HepG2 (cell line): ENCODE measurements around the gene CCER1. TPM values are rescaled to one million over a fixed set of nuclear protein-coding genes. Genes with fewer than 3 reads are reported as not detected.

Source experiments
- ATAC-seq: fragments of 200-7000 bp; cut with Tn5 transposase; 3 replicates; pipeline ENCODE4 v1.9.1; 2020; ENCODE audit warnings: mild to moderate bottlenecking, moderate library complexity
- BruUV-seq: library from RNA; stranded (reverse); fragments of 400-500 nt; replicated peaks from 2 replicates; lab custom pipeline; 2021; lab: Mats Ljungman, UMichigan
- CTCF ChIA-PET: fragments of 300-600 bp; formaldehyde crosslinking; extraction: SDS; loops from one replicate; lab custom pipeline; 2021; ENCODE audit warnings: low total read pairs, inconsistent platforms, low intra/inter-chr PET ratio; lab: Yijun Ruan, JAX
- POLR2A ChIA-PET: fragments of 350-600 bp; sonication (Branson Sonifier 250); formaldehyde crosslinking; loops from one replicate; lab custom pipeline; 2020; ENCODE audit warnings: antibody characterized with exemption, inconsistent platforms; lab: Yijun Ruan, JAX
- DNase-seq: peaks from one replicate; pipeline ENCODE4 v3.0.0-alpha.2; 2015; ENCODE audit warnings: low spot score
- FAIRE-seq: peaks from 3 replicates; lab custom pipeline; 2011; peaks lifted over from hg19 to GRCh38; lab: Jason Lieb, UNC
- H2AFZ ChIP-seq: one replicate; pipeline ENCODE4 v1.6.1; 2011; ENCODE audit warnings: low read length, inconsistent platforms
- H3K27ac ChIP-seq: fragments of 300-600 bp; 3 replicates; pipeline ENCODE4 v1.8.0; 2011; ENCODE audit warnings: mixed run types, mild to moderate bottlenecking, mixed read lengths, low read length, inconsistent platforms; ENCODE audit not compliant: insufficient read depth; ENCODE audit errors: extremely low read length
- H3K27me3 ChIP-seq, 2 experiments: fragments of 200-600 bp in 1 of 2; 2 replicates in 1 of 2; 3 replicates in 1 of 2; pipeline versions ENCODE4 v1.6.0 to v1.8.0; 2011; ENCODE audit warnings: low read length in 2 of 2, mild to moderate bottlenecking in 2 of 2, moderate library complexity in 2 of 2, inconsistent platforms in 1 of 2; ENCODE audit not compliant: insufficient read depth in 2 of 2, control insufficient read depth in 1 of 2
- H3K36me3 ChIP-seq, 2 experiments: fragments of 200-600 bp in 1 of 2; replicated peaks in 1 of 2; 2 replicates in 1 of 2; 3 replicates in 1 of 2; pipeline versions ENCODE4 v1.5.1 to v1.8.0; 2011; ENCODE audit warnings: low read length in 2 of 2, inconsistent platforms in 1 of 2; ENCODE audit not compliant: insufficient read depth in 2 of 2, control insufficient read depth in 1 of 2
- H3K4me1 ChIP-seq: 2 replicates; pipeline ENCODE4 v1.5.1; 2012; ENCODE audit warnings: low read length, inconsistent platforms; ENCODE audit not compliant: insufficient read depth
- H3K4me2 ChIP-seq: 2 replicates; pipeline ENCODE4 v1.6.0; 2011; ENCODE audit warnings: low read depth, low read length, inconsistent platforms
- H3K4me3 ChIP-seq, 3 experiments: fragments of 200-600 bp in 1 of 3; sonication (generic), shearing (Covaris generic) in 1 of 3; replicated peaks in 1 of 3; 2 replicates each; pipeline ENCODE4 v1.5.1; 2011 to 2016; ENCODE audit warnings: low read length in 3 of 3, inconsistent platforms in 2 of 3, low read depth in 2 of 3, mild to moderate bottlenecking in 2 of 3, control low read depth in 1 of 3, mixed read lengths in 1 of 3; ENCODE audit not compliant: insufficient read depth in 1 of 3
- H3K79me2 ChIP-seq: one replicate; pipeline ENCODE4 v1.6.1; 2011; ENCODE audit warnings: low read length, inconsistent platforms; ENCODE audit not compliant: insufficient read depth
- H3K9ac ChIP-seq: 2 replicates; pipeline ENCODE4 v1.6.0; 2011; ENCODE audit warnings: mild to moderate bottlenecking, low read depth, low read length, inconsistent platforms; ENCODE audit not compliant: insufficient read depth
- H3K9me3 ChIP-seq: 2 replicates; pipeline ENCODE4 v1.5.1; 2012; ENCODE audit warnings: mild to moderate bottlenecking, low read length
- H4K20me1 ChIP-seq: 2 replicates; pipeline ENCODE4 v1.6.0; 2011; ENCODE audit warnings: inconsistent platforms, mild to moderate bottlenecking, low read length, moderate library complexity; ENCODE audit not compliant: insufficient read depth
- ARNT ChIP-seq: fragments of 450-650 bp; IDR thresholded peaks from 2 replicates; pipeline ENCODE4 v1.6.1; 2017
- ASH2L ChIP-seq: fragments of 300-600, 200-600 bp; sonication (generic); IDR thresholded peaks from 2 replicates; pipeline ENCODE4 v1.7.0; 2017; ENCODE audit warnings: low read depth, mild to moderate bottlenecking, moderate library complexity, mixed read lengths, low read length; ENCODE audit not compliant: insufficient read length
- FOXC1 ChIP-seq: sonication (generic); formaldehyde crosslinking; IDR thresholded peaks from 2 replicates; pipeline ENCODE4 v1.8.0; 2022; ENCODE audit warnings: mild to moderate bottlenecking, missing genetic modification reagents, borderline replicate concordance
- GLI4 ChIP-seq: sonication (generic); formaldehyde crosslinking; IDR thresholded peaks from 2 replicates; pipeline ENCODE4 v1.5.1; 2020; ENCODE audit warnings: missing genetic modification reagents, mild to moderate bottlenecking, moderate library complexity, borderline replicate concordance
- HOXA3 ChIP-seq: sonication (generic); formaldehyde crosslinking; IDR thresholded peaks from 2 replicates; pipeline ENCODE4 v1.5.0; 2020; ENCODE audit warnings: missing genetic modification reagents
- JUND ChIP-seq: sonication (generic); formaldehyde crosslinking; IDR thresholded peaks from 2 replicates; pipeline ENCODE4 v1.8.0; 2022; ENCODE audit warnings: mild to moderate bottlenecking, missing genetic modification reagents
- SNRNP70 ChIP-seq: fragments of 200-400 bp; formaldehyde crosslinking; IDR thresholded peaks from 2 replicates; pipeline ENCODE4 v1.6.1; 2017; ENCODE audit warnings: mild to moderate bottlenecking, low read depth, low read length, moderate library complexity
- SRY ChIP-seq: sonication (generic); formaldehyde crosslinking; IDR thresholded peaks from 2 replicates; pipeline ENCODE4 v1.8.0; 2022; ENCODE audit warnings: mild to moderate bottlenecking, missing genetic modification reagents
- ZNF383 ChIP-seq: sonication (generic); formaldehyde crosslinking; IDR thresholded peaks from 2 replicates; pipeline ENCODE4 v1.4.0; 2020; ENCODE audit warnings: missing genetic modification reagents, mild to moderate bottlenecking, borderline replicate concordance
- whole genome bisulfite sequencing: methylation state at CpG from one replicate; pipeline ENCODE4 v1.1.6; 2017; ENCODE audit warnings: low lambda C conversion rate; 5-methylcytosine and 5-hydroxymethylcytosine counted together
- in situ Hi-C: cut with HindIII; loops from 2 replicates; pipeline ENCODE4 v1.10.0; 2017; ENCODE audit warnings: low pct_unique_long_range_greater_than_20kb; ENCODE audit not compliant: extremely low pct_ligation_motif_present
- intact Hi-C: fragments of 100-400 bp; cut with micrococcal nuclease; formaldehyde crosslinking; loops from one replicate; pipeline ENCODE4 v1.10.0; 2022; ENCODE audit not compliant: unreplicated experiment
- polyA plus RNA-seq, 8 experiments: library from polyadenylated mRNA; depleted of rRNA in 3 of 8; stranded (reverse) in 7 of 8; unstranded in 1 of 8; fragments of >200 nt; fragmentation: Illumina TruSeq in 4 of 8; extraction: Trizol in 4 of 8; gene quantifications; 2 replicates each; pipeline versions ENCODE4 v1.2.1 to v1.2.3, GENCODE V29; 2011 to 2016; ENCODE audit warnings: low read depth in 4 of 8, missing spikeins in 1 of 8, mixed read lengths in 1 of 8; ENCODE audit not compliant: insufficient read depth in 1 of 8
- total RNA-seq, 5 experiments: library from RNA; depleted of rRNA; stranded (reverse); fragments of >200 nt; fragmentation: Illumina TruSeq; extraction: Trizol; gene quantifications; 2 replicates each; pipeline ENCODE4 v1.2.3, GENCODE V29; 2016; ENCODE audit warnings: low read depth in 1 of 5
- TF ChIP-seq, protein P1 (sequence below): sonication (generic); formaldehyde crosslinking; IDR thresholded peaks from 2 replicates; pipeline ENCODE4 v1.5.0; 2020; ENCODE audit warnings: mild to moderate bottlenecking, missing genetic modification reagents, borderline replicate concordance
- TF ChIP-seq, protein P2 (sequence below): sonication (generic); formaldehyde crosslinking; IDR thresholded peaks from 2 replicates; pipeline ENCODE4 v1.5.0; 2020; ENCODE audit warnings: mild to moderate bottlenecking, low read depth, missing genetic modification reagents, borderline replicate concordance
- TF ChIP-seq, protein P3 (sequence below): sonication (generic); formaldehyde crosslinking; IDR thresholded peaks from 2 replicates; pipeline ENCODE4 v1.4.0; 2020; ENCODE audit warnings: missing genetic modification reagents

The CCER1 gene
- total and polyA plus RNA-seq, 2 of the 13 experiments (the other 11 are each of a cell fraction or from before 2014, with no cell fraction given): not detected

DNA sequence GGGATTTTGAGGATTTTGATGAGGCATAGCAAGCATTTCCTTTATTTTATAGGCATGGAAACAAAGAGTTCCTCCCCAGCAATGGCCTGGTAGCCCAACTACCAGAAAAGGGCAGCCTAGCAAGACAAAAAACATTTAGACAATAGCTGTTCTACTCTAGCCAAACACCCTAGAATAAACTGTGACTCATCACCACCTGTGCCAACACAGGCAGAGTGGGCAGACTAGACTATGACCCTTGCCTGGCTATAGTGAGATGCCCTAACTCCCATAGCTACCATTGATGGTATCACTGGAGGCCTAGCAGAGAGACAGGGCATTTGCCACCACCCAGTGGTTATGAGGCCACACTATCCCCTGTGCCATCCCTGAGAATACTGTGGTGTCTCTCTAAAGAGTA, 15.5 kb upstream of the CCER1 start (continued):
- TF ChIP-seq FOXC1 (CRISPR knock-in tag) (no peak), SNRNP70 (no peak)
- TF ChIP-seq, protein P1, sequence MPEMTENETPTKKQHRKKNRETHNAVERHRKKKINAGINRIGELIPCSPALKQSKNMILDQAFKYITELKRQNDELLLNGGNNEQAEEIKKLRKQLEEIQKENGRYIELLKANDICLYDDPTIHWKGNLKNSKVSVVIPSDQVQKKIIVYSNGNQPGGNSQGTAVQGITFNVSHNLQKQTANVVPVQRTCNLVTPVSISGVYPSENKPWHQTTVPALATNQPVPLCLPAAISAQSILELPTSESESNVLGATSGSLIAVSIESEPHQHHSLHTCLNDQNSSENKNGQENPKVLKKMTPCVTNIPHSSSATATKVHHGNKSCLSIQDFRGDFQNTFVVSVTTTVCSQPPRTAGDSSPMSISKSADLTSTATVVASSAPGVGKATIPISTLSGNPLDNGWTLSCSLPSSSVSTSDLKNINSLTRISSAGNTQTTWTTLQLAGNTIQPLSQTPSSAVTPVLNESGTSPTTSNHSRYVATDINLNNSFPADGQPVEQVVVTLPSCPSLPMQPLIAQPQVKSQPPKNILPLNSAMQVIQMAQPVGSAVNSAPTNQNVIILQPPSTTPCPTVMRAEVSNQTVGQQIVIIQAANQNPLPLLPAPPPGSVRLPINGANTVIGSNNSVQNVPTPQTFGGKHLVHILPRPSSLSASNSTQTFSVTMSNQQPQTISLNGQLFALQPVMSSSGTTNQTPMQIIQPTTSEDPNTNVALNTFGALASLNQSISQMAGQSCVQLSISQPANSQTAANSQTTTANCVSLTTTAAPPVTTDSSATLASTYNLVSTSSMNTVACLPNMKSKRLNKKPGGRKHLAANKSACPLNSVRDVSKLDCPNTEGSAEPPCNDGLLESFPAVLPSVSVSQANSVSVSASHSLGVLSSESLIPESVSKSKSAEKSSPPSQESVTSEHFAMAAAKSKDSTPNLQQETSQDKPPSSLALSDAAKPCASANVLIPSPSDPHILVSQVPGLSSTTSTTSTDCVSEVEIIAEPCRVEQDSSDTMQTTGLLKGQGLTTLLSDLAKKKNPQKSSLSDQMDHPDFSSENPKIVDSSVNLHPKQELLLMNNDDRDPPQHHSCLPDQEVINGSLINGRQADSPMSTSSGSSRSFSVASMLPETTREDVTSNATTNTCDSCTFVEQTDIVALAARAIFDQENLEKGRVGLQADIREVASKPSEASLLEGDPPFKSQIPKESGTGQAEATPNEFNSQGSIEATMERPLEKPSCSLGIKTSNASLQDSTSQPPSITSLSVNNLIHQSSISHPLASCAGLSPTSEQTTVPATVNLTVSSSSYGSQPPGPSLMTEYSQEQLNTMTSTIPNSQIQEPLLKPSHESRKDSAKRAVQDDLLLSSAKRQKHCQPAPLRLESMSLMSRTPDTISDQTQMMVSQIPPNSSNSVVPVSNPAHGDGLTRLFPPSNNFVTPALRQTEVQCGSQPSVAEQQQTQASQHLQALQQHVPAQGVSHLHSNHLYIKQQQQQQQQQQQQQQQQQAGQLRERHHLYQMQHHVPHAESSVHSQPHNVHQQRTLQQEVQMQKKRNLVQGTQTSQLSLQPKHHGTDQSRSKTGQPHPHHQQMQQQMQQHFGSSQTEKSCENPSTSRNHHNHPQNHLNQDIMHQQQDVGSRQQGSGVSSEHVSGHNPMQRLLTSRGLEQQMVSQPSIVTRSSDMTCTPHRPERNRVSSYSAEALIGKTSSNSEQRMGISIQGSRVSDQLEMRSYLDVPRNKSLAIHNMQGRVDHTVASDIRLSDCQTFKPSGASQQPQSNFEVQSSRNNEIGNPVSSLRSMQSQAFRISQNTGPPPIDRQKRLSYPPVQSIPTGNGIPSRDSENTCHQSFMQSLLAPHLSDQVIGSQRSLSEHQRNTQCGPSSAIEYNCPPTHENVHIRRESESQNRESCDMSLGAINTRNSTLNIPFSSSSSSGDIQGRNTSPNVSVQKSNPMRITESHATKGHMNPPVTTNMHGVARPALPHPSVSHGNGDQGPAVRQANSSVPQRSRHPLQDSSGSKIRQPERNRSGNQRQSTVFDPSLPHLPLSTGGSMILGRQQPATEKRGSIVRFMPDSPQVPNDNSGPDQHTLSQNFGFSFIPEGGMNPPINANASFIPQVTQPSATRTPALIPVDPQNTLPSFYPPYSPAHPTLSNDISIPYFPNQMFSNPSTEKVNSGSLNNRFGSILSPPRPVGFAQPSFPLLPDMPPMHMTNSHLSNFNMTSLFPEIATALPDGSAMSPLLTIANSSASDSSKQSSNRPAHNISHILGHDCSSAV: no peak

DNA sequence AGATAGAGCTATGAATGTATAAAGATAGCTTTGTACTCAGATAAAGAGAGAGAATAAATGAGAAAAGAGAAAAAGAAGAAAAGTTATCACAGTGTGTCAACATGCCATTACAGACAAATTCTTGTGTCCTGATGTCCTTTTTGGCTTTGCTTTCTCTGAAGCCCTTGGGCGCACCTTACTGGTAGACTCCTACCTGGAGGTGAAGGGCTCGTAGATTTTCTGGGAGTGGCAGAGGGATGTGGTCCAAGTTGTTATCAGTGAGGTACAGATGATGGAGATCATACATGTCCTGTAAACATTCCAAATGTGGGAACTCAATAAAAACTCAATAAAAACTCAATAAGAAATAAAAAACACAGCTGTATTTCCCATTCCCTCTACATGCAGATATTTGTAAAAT, 14.9 kb upstream of the CCER1 start:
- WGBS: 0% methylated on average over 2 of the region's 2 CpGs
- TF ChIP-seq GLI4 (CRISPR knock-in tag): no peak
- no peak for TF ChIP-seq ZNF383
- TF ChIP-seq ASH2L: no peak
- TF ChIP-seq, protein P2, sequence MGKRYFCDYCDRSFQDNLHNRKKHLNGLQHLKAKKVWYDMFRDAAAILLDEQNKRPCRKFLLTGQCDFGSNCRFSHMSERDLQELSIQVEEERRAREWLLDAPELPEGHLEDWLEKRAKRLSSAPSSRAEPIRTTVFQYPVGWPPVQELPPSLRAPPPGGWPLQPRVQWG: no peak
- TF ChIP-seq JUND: no peak
- TF ChIP-seq, protein P3, sequence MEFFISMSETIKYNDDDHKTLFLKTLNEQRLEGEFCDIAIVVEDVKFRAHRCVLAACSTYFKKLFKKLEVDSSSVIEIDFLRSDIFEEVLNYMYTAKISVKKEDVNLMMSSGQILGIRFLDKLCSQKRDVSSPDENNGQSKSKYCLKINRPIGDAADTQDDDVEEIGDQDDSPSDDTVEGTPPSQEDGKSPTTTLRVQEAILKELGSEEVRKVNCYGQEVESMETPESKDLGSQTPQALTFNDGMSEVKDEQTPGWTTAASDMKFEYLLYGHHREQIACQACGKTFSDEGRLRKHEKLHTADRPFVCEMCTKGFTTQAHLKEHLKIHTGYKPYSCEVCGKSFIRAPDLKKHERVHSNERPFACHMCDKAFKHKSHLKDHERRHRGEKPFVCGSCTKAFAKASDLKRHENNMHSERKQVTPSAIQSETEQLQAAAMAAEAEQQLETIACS: no peak
- TF ChIP-seq HOXA3 (CRISPR knock-in tag): no peak
- no peak for TF ChIP-seq SRY (CRISPR knock-in tag)
- no peak for TF ChIP-seq ARNT

More for the DNA sequence above, 14.9 kb upstream of the CCER1 start:
- H2AFZ ChIP-seq: no peak overlapping the region
- H3K4me1 ChIP-seq: no peaks in the 10 kb centered on the region
- H3K79me2 ChIP-seq: no peaks in the 10 kb centered on the region
- no peaks in the 10 kb centered on the region for H3K9me3 ChIP-seq
- no peak overlapping the region for H3K4me3 ChIP-seq
- BruUV-seq: no TSS peak
- DNase-seq (no peak), FAIRE-seq (no peak), ATAC-seq (no peak)
- in situ Hi-C loops (loop anchor here (25.0 kb wide), 1 partner anchor 367 kb away; no protein-coding TSS in a partner anchor), intact Hi-C loops (no loop called here)
- no peaks in the 10 kb centered on the region for H3K36me3 ChIP-seq
- no peaks in the 10 kb centered on the region for H4K20me1 ChIP-seq
- no peak overlapping the region for H3K4me2 ChIP-seq
- POLR2A ChIA-PET: no interaction called here
- H3K27me3 ChIP-seq: no peaks in the 10 kb centered on the region
- H3K9ac ChIP-seq: no peak overlapping the region
- no peak overlapping the region for H3K27ac ChIP-seq
- CTCF ChIA-PET: no interaction called here
